IPS DF 19.7 (cell line): ENCODE results near the gene CHD8.
"Not testable (repeated sequence)": the region's sequence is repeated elsewhere in the genome, so short reads cannot be mapped to it uniquely, and the experiment has no call there.

Source experiments
- DNase-seq: peaks from one replicate; pipeline ENCODE4 v3.0.0-alpha.2; 2013; ENCODE audit warnings: low read depth, low spot score

The CHD8 gene, protein sequence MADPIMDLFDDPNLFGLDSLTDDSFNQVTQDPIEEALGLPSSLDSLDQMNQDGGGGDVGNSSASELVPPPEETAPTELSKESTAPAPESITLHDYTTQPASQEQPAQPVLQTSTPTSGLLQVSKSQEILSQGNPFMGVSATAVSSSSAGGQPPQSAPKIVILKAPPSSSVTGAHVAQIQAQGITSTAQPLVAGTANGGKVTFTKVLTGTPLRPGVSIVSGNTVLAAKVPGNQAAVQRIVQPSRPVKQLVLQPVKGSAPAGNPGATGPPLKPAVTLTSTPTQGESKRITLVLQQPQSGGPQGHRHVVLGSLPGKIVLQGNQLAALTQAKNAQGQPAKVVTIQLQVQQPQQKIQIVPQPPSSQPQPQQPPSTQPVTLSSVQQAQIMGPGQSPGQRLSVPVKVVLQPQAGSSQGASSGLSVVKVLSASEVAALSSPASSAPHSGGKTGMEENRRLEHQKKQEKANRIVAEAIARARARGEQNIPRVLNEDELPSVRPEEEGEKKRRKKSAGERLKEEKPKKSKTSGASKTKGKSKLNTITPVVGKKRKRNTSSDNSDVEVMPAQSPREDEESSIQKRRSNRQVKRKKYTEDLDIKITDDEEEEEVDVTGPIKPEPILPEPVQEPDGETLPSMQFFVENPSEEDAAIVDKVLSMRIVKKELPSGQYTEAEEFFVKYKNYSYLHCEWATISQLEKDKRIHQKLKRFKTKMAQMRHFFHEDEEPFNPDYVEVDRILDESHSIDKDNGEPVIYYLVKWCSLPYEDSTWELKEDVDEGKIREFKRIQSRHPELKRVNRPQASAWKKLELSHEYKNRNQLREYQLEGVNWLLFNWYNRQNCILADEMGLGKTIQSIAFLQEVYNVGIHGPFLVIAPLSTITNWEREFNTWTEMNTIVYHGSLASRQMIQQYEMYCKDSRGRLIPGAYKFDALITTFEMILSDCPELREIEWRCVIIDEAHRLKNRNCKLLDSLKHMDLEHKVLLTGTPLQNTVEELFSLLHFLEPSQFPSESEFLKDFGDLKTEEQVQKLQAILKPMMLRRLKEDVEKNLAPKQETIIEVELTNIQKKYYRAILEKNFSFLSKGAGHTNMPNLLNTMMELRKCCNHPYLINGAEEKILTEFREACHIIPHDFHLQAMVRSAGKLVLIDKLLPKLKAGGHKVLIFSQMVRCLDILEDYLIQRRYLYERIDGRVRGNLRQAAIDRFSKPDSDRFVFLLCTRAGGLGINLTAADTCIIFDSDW (N-terminal part only)

DNA sequence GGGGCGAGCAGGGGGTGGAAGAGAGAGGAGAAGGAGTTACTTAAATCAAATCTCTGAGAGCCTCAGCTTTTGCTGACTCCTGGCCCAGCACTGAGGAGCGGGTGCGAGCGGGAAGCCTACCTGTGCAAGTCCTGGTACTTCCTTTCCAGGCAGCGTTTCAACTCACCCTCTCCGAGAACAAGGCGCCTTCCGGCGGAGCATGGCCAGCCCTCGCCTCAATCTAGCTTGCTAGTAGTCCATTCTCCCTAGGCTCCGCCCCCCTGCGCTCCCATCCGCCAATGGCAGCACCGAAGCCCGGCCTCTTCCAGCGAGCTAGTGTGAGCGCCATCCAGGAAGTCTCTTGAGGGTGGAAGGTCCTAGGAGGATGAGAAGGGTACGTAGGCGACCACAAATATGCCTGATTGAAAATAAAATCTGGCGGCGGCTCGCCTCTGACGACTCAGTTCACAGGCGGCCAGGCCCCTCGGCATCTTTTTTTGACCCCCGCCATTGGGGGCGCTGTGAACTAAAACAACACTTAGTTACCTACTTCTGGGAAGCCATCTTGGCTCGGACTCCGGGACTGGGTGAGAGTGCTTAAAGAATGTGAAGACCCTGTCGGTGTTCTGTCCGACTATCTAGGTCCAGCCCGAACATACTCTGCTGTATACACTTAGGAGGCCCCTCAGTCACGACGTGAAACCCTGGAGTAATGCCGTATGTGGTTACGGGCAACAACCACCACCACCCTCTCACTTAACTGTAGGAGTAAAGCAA, at the start of gene CHD8:
Gene CHD8 (minus strand): TSS at position 212 of the 756 bp plus-strand sequence. CDS start 24,480 bp downstream, outside the sequence.
- DNase-seq = peak; percentile 99

DNA sequence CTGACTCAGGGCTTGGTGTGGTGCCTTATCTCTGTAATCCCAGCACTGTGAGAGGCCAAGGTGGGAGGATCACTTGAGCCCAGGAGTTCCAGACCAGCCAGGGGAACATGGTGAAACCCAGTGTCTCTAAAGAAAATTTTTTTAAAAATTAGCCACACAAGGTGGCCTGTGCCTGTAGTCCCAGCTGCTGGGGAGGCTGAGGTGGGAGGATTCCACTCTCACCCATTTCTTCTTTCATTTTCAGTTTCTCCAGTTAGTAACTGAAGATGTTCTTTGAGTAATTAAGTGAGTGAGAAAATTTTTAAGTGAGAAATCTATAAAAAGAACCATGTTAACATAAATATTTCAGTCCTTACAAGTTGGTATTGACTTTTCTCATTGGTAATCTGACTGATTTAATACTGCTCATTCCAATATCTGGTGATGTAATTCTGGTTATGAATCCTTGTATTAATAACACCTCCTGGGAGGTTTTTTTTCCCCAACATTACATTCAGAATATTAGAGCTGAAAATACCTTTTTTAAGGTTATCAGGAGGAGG, 49.2 kb upstream of the CHD8 start:
- no peak for DNase-seq

DNA sequence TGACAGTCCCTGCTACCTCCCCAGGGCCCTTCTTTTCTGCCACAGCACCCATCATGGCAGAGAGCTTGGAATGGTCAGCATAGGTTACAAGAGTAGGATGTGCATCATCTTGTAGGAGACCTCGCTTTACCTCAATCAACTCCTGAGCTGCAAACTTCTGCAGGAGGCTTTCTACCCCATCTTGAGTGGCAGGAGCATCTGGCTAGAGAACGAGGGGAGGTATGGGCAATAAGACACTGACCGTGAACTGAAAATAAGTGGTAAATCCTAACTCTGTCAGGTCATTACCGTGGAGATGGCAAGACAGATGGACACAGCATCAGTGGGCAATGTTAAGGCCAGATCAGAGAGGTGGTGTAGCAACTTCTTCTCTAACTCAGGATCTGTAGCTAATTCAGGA, 47.5 kb upstream of the CHD8 start:
- DNase-seq = no peak

DNA sequence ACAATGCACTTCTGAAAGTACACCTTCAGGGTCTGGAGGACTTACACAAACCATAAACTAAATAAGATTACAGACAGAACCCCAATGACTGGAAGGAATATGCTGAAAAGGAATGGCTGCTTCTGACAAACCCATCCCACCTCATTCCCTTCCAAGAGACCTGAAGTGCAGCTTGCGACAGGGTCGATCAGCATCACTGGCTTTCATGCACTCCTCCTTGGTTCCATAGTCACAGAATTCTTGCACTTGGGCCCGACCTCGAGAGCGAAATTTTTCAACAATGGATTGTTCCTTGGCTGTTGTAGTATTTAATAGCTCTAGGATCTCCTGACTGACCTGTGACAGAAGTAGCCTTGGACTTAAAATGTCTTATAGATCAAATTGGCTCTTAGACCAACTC, 45.6 kb upstream of the CHD8 start:
- DNase-seq = no peak

DNA sequence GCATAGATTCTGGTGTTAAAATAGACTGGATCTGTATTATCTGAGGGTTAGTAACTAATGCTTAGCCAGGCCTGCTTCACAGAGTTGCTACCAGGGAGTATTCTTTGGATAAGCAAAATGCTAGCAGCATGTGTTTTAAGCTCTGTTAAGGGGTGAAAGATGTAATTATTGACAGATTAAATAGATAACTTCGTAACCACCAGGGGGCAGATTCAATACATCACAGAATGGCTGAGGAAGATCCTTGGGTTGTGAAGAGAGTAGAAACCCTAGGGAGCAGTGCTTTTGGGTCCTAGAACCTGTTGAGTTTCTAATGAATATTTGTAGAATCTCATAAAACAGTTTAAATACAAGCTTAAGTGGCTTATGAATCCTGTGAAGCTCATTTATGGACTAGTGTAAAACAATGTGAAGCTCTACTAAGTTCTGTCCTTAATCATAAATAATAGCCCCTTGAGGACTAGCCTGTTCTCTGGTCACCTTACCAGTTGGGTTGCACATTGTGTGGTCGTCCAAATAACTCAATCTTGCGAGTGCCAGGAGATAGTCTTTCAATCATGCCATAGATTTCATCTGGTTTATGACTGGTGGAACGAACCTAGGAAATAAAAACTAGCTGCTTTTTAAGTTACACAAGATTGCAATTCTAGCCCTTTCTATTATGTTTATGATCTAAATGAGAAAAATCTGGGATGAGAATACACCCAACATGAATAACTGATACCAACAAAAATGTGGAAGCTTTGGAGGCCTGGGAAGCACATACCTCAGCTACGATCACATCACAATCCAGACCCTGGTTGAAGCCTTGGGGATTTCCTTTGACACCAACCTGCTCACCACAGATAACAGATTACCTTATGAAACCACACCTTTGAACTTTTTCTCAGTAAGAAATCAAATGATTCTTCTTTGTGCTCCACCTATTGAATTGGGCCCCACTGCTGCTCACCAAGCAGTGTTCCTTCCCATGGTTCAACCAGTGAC, 42.9 kb upstream of the CHD8 start:
- peak; percentile 40 for DNase-seq

DNA sequence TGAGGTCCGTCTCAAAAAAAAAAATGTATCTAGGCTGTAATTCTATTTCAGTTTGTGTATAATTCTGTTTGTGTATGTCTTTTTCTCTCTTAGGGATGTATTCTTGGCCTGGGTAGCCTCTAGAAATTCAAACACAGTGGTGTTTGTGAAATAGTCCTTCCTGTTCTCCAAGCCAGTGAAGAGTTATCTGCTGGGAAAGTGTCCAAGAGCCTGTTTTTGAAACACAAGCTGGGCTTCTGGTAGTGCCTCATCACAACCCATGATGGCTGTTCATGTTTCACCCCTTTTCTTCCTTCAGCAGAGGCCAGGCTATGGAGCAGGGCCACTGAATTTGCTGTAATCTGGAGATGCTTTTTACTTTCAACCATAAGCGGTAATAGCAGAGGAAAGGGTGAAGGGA, 40.5 kb upstream of the CHD8 start:
- no peak for DNase-seq

DNA sequence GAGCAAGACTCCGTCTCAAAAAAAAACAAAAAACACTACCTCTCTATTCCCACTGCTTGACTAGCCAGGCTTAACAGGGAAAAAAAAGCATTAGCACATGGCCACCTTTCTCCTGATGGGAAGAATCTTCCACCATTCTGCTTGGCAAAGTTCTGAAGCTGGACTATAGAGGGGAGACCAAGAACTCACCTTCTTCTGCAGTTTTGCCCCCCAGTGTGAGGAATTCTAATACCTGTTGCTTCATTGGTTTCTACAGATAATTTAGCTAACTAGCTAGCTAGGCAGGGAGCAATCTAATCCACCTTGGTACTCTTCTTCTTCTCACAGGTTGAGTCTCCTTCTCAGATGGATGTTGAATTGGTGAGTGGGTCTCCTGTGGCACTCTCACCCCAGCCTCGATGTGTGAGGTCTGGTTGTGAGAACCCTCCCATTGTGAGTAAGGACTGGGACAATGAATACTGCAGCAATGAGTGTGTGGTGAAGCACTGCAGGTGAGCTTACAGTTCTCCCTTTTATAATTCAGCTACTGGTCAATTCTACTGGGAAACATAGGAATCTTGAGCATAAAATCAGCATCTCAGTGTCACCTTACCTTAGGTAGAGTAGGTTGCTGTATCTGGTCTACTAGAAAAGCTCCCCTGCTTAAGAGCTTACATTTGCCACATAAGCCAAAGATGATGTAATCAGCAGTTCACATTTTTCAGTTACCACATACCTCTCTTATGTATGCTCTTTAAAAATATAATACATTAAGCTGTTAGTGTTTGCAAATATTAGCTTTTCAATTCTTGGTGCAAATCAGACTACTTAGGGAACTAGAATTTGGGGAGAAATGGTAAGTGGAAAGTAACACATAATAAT, 39.2 kb upstream of the CHD8 start:
- no peak for DNase-seq

DNA sequence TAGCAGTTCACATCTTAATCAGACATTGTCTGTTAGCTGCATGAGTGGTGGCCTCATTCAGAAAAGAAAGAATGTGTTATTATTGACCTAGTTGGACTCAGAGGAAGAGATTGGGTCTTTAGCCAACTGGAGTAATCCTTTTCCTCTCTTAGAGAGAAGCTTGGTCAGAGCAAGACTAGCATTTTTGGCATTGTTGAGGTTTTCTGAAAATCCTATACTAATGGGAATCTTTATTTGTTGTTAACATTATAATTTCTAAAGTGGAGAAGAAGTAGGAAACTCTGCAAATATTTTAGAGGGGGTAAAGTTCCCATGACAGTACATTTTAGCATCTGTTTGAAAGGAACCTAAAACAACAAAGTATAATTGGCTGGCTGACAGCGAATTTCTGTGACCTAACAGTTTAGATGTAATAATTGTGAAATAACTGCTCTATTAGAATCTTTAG, 30.7 kb upstream of the CHD8 start:
- DNase-seq = no peak

DNA sequence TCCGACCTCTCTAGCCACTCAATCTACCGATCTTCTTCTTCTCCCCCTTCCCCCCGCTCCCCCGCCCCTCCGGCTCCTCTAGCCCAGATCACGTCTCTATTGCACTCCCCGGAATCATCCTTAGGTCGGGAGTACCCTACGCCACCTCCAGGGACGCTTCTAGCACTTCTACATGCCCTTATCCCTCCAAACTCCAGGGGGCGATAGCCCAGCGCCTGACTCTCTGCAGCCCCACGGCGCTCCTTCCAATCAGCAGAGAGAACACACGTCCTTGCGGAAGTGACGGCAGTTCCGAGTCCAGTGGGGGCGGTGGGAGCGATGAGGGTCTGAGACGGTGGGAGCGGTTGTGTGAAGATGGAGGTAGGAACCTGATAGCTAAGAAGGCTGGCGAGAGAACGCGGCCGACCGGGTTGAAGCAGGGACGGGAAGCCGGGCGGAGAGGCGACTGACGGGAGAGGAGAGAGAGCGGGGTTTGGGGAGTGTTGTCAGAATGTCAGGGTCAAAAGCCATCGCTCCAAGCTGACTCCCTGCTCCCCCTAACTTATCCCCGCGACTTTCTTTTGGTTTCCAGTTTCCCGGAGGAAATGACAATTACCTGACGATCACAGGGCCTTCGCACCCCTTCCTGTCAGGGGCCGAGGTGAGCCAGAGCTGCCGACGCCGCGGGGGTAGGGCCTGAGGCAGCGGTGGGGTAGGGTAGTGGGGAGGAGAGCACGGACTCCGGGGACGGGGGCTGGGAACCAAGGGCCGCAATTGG, 21.2 kb upstream of the CHD8 start, which contains the start of the genes RAB2B and TOX4:
Gene RAB2B (minus strand): TSS at position 35 of the 757 bp plus-strand sequence. CDS start 87 bp downstream, outside the sequence.
Gene TOX4 (plus strand): TSS at position 271 of the 757 bp plus-strand sequence. CDS start 84 bp downstream, at position 355.
- DNase-seq = peak; percentile 98

DNA sequence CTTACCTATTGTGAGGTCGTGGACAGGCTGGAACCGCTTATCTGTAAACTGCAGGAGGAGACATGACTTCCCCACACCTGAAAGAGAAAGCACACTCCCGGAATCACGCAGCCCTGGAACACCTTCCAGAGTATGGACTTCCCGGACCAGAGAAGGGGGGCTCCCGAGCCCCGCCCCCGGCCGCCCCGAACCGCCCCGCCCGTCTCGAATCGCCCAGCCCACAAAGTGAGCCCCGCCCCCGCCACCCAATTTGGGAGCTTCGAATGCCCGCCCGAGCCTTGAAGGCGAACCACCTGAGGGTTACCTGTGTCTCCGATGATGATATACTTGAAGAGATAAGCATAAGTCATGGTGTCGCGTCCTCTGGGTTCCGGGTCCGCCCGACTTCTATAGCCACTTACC, 20.6 kb upstream of the CHD8 start:
- DNase-seq = no peak

DNA sequence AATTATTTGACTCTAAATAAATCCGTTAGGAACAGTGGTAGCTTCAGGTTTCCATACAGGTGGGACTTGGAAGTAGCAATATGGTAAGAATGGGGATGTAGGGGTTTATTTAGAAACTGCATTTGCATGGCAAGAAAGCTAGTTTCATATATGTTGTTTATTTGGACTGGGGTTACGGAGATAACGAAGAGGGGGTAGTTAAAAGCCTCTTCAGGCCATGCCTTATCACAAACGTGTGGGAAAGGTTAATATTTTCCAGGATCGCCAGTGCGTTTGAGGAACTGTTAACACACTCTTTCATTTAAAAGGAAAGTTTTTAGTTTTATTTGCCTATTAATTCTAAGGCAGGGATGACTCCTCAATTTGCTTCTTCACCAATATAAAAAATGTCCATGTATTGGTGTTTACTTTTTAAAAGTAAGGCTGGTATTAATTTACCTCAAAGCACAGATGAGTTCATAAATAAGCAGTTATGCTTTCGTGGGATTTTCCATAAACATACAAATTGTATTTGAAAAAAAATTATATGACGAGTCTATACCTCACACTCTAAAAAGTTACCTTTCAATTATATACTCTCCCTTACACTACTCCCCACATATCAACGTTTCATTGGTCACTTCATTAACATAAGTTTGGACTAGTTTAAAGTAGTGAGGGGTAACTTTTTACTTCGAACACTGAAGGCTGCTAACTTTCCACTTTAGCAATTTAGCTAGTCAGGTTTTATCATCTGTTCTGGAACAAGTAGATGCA, 20.0 kb upstream of the CHD8 start:
- no peak for DNase-seq

DNA sequence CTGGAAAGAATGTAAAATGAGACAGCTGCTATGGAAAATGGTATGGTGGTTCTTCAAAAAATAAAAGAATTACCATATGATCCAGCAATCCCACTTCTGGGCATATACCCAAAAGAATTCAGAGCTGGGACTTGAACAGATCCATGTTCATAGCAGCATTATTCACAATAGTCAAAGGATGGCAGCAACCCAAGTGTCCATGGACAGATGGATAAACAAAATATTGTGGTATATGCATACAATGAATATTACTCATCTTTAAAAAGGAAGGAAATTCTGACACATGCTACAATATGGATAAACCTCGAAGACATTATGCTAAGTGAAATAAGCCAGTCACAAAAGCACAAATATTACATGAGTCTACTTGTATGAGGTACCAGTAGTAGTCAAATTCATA, 11.7 kb upstream of the CHD8 start:
- no peak for DNase-seq

DNA sequence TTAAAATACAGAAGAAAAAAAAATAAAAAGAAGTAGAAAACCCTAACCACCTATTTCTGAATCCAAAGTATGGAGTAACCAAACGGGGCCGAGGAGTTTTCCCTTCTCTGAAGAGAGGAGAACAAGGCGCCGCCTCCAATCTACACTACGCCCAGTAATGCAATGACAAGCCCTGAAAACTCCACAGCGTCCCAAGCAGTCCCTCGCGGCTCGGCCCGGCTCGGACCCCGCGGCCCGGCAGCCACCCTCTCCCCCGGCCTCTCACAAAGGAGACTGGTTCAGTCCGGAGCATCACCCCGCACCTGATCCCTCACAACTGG, 371 bp downstream of the CHD8 start:
- DNase-seq = no peak

DNA sequence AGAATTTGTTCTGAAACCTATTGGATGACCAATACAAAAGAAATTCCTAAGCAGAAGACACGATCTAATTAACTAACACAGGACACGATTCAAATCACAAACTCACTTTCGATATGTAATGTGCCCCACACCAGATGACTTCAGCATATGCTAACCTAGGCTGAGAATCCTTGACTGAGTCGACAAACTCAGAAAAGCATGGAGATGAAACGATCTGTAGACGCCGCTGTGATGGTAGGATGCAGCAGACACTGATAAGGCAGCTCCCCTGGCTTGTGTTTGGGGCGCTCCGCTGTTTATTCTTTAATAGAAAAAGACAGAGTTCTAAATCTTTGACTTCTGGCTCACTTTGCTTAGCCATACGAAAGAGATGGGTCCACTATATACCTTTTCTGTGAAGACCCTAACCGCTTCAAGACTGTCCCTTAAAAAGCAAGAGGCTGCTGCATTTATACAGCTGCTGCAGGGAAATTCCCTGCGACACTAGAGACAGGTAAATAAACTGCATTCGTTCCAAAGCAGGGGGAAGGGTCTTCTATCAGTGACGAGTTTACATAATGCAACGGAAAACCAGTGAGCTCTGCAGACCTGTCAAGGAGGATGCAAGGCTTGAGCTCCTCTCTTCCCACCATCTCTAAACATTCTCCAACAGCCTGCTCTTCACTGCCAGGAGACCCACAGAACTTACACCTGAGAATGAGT, 929 bp downstream of the CHD8 start:
- no peak for DNase-seq

DNA sequence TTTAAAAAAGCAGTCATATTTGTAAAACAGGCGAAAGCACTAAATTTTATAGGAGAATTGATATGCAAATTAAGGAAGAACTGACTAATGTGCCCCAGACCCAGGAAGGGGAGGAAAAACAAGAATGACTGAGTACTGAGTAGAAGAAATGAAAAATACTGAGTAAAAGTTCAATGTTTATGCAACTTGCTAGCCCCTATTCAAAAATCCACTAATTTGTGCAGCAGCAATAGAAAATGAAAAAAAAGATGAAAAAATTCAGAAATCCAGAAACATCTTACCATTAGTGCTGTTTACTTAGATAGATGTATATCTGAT, 6.1 kb downstream of the CHD8 start:
- no peak for DNase-seq

DNA sequence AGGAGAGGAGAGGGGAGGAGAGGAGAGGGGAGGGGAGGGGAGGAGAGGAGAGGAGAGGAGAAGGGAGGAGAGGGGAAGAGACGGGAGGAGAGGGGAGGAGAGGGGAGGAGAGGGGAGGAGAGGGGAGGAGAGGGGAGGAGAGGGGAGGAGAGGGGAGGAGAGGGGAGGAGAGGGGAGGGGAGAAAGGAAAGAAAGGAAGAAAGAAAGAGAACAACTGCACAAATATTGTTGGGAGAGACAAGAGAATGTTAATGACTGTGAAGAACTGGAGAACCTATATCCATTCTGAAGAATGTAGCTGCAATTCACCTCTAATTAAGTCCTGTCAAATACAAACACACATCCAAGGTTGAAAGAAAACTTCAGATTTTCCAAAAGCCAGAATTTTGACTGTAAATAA, 13.3 kb downstream of the CHD8 start:
- DNase-seq = not testable (repeated sequence)

DNA sequence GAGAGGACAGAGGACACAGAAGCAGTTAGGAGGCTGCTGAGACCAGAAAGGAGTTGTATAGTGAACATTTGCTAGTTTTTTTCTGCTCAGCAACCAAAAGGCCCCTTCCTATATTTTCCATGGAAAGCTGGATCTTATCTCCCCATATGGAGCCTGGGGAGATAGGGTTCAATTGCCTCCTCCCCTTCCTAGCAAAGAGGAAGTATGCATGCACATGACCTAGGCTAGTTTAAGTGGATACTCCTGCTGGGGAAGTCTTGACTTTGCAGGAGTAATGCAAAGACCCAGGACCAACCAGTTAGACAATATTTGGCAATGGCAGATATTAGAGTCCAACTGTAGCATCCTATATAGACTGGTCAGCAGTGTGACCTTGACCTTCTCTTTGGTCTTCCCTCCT, 15.1 kb downstream of the CHD8 start:
- DNase-seq = no peak
